ENCODE data around the gene RAB40C. TPM values are rescaled to one million over a fixed set of nuclear protein-coding genes. Genes with fewer than 3 reads are reported as not detected.

The RAB40C gene
- total and polyA plus RNA-seq, 9 of the 15 experiments (the other 6 are each of a cell fraction or from before 2014, with no cell fraction given): 0.17 to 23.4 (median 8.7) TPM

GRCh38 chr16:660459-661183, 70.8 kb downstream of the RAB40C start (continued):
- no peak for TF ChIP-seq ZFP91 (CRISPR knock-in tag; IDR thresholded peaks at IDR 0.05)
- no peak for TF ChIP-seq E2F4 (CRISPR knock-in tag; IDR thresholded peaks at IDR 0.05; ENCODE audit: low read depth)
- TF ChIP-seq ZNF778 (CRISPR knock-in tag; IDR thresholded peaks at IDR 0.05): no peak
- no peak for TF ChIP-seq CSDE1 (IDR thresholded peaks at IDR 0.05)
- TF ChIP-seq NFXL1 (CRISPR knock-in tag; IDR thresholded peaks at IDR 0.05): no peak
- no peak for TF ChIP-seq ATF2 (CRISPR knock-in tag; IDR thresholded peaks at IDR 0.05)
- peak; percentile 50; the same call in 1 of the 2 replicates for TF ChIP-seq CREM (IDR thresholded peaks at IDR 0.05; ENCODE audit: low read depth)
- no peak for TF ChIP-seq GTF3C2 (IDR thresholded peaks at IDR 0.05; ENCODE audit: borderline replicate concordance, extremely low read depth, insufficient read length)
- no peak for TF ChIP-seq ARID2 (IDR thresholded peaks at IDR 0.05)
- TF ChIP-seq ZNF407 (IDR thresholded peaks at IDR 0.05; ENCODE audit: low read depth): no peak
- peak; percentile 21; the same call in 1 of the 2 replicates for TF ChIP-seq ZNF263 (CRISPR knock-in tag; IDR thresholded peaks at IDR 0.05; ENCODE audit: borderline replicate concordance)
